Inflammatory macrophage (primary cell): ENCODE measurements around the gene FAM81B.

Source experiments
- DNase-seq, 2 donors: peaks; one replicate each; pipeline ENCODE4 v3.0.0-alpha.2; 2020 to 2022

The FAM81B gene

DNA sequence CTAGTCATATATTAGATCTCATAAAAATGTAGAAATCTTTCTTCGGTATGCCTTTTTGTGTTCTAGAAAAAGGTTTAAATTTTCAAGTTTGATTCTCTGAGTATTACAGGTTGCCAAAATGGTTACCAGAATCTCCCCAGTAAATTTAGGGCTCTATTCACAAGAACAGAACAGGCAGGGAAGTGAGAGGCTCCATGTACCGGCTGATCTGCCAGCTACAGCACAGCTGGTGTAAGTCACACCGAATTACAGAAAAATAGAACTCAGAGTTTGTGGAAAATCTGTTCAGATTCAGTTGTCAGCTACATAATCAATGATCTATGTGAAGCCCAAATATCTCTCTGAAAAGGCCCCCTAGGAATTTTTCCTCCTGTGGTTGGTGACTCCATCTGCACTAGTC, 10.5 kb downstream of the FAM81B start:
- DNase-seq, result no peak

DNA sequence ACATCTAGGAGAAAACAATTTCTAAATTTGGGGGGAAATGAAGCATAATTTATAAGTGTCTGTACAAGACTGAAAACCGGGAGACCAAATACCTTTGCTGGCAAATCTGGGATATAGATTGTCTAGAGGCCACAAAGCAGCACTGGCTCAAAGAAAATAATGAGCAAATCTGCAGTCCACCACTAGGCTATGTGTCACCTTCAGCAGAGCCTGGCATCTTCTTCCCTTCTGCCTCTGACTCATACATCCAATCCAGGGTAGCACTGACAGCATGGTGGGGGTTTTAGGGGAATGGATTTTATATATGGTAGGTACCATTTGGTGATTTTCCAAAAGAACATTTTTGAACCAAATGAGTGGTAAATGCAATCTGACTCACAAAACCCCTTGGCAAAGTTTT, 12.8 kb downstream of the FAM81B start:
- no peak for DNase-seq

DNA sequence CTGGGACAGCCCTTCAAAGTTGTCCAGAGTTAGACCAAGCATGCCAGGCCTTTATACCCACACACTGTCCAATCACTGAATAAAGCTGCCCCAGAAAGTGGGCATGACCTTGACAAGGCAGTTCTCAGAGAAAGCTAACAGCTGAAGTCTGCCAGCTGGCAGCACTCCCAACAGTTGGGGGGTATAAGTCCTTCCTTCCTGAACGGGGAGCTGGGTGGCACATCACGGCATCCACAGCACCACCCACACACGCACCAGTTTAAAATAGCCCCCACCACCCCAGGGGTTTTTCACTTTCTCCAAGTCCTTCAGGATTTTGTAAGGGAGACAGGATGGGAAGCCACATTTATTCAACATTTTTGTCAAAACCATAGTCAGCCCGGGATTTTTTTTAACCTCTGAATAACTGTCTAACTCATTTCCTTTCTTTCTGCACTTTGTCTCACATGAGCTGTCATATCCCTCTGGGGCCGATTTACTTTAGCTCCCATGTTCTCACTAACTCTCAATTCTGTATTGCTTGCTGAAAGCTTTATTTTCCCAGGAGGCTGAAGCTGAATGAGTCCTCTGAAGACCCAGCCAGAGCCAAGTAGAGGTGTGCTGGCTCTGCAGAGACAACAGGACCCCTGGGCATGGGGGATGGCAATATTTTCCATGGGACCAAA, 15.4 kb downstream of the FAM81B start:
- no peak for DNase-seq

DNA sequence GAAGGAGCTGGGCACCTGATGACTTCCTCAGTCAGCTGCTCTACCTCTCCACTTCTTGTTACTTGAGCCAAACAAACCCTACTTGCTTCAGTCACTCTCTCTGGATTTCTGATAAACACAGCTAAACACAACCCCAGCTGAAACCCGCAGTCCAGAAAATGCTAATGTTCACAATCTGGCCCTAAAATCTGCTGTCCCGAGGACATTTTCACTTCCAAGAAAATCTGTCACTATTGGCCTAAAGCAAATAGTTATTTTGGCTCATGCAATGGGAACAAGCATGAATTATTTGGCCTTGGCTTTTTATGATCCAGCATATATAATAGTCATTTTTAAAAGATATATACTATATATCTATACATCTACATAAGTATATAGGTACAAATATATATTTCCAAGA, 19.1 kb downstream of the FAM81B start:
- DNase-seq, result no peak

- DNase-seq, result no peak
These were observed 20.3 kb downstream of the FAM81B start for GRCh38 chr5:95411474-95411873.

- no peak for DNase-seq
These were observed 23.3 kb downstream of the FAM81B start for GRCh38 chr5:95414451-95414850.

- no peak for DNase-seq
These were observed 26.8 kb downstream of the FAM81B start for GRCh38 chr5:95417971-95418370.

DNA sequence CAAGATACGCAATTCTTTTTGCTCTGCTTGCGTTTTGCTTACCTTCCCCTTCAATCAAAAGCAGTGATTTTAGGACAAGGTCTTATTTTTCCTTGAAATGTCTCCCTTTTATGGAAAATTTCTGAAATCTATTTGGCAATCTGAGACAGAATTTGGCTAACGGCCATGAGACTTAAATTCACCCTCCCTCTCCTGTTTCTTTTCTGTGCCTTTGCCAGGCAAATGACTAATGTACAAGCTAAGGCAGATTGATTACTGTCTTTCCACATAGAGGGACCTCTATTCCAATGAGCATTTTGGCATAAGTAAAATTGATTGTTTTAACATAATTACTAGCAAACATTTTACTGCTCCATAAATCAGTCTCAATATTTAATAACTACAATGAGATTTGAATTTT, 31.7 kb downstream of the FAM81B start:
- no peak for DNase-seq

- no peak for DNase-seq
These were observed 32.9 kb downstream of the FAM81B start for GRCh38 chr5:95424016-95424415.

DNA sequence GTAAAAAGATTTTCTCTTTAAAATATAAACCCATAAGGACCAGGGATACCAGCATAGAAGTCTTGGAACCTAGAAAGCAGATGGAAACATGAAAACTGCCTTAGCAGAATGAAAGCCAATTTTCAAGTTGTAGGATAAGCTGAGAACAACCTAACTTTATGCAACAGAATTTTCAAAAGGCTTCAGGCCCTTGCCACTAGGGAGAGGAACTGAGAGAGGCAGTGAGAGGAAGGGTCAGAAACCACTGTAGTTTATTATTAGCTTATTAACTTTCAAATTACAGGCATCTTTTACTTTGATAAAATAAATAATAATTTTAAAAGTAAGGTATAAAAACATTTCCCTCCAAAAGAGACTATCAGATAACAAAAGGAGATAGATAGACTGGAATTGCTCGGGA, 33.4 kb downstream of the FAM81B start:
- no peak for DNase-seq

DNA sequence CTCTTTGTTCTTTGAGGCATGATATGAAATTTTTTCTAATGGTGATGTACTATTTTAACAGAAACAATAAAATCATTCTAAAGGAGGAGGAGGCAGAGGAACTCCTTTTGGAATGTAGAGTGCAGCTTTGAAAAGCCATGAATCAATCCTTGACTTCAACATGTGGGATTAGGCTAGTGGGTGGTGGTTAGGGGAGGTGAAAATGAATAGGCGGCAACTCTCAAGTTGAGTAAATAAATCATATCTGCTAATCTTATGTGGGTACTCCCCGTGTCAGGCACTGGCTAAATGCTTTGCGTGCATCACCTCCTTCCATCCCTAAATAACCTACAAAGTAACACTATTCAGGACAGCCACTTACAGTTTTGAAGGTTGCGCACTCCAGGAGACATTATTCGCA, 35.1 kb downstream of the FAM81B start:
- DNase-seq, result no peak

DNA sequence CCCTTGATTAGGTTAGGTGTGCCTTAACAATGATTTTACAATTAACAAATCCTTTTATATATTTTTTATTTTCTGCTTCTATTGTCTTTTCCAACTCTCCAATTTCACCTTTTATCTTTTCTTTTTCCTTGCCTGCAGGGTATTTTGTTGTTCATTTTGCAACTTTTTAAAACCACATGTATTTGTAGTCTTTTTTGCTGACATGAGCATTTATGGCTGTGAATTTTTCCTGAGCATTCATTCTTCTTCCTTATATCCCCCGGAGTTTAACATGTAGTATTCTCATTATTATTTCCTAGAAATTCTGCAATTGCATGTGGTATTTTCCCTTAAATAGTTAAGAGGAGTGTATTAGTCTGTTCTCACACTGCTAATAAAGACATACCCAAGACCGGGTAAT, 41.6 kb downstream of the FAM81B start:
- no peak for DNase-seq

- DNase-seq, result no peak
These were observed 48.8 kb downstream of the FAM81B start for GRCh38 chr5:95439801-95440493.

GRCh38 chr5:95440825-95441224, 49.7 kb downstream of the FAM81B start:
- DNase-seq, result no peak

DNA sequence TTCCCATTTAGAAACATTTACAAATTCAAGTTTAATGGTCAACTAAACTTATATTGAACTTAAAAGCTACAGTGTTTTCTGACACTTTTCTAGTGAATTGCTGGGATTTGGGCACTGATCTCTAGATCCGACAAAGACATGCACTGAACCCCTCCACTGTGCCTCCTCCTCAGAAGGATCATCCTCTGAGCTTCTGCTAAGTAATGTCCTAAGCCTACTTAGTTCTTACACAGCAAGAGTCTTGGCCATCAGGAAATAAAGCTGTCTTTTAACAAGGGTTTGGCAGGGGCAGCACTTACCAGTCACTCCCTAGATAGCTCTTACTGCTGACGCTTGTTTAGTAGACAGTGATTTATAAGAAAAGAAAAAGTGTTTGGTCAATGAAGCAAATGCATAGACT, 50.5 kb downstream of the FAM81B start:
- no peak for DNase-seq

- no peak for DNase-seq
These were observed 54.3 kb downstream of the FAM81B start for GRCh38 chr5:95445442-95445841.

GRCh38 chr5:95445995-95446394, 54.8 kb downstream of the FAM81B start:
- DNase-seq, result no peak

GRCh38 chr5:95446560-95447221, 55.5 kb downstream of the FAM81B start:
- no peak for DNase-seq

GRCh38 chr5:95447961-95448360, 56.8 kb downstream of the FAM81B start:
- DNase-seq, result no peak

DNA sequence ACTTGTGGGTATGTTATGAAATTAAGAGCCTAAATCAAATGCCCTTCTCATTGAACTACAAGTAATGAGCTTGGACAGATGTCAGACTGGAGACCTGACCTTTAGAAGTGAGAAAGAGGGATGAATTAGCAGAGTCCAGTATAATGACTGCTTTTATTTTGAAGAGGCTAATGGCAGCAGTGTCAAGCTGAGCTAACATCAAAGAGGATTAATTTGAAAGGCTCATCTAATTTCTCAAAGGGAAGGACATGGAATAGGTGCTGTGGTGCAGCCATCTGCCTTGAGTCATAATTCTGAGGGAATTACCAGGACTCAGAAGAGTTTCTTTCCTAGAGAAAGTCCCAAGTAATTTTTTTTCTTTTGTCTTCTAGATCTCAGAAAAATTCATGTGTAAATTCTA, 57.6 kb downstream of the FAM81B start:
- DNase-seq, result no peak

- no peak for DNase-seq
These were observed 58.3 kb downstream of the FAM81B start for GRCh38 chr5:95449460-95449859.

- no peak for DNase-seq
These were observed 63.4 kb downstream of the FAM81B start for GRCh38 chr5:95454536-95454935.

DNA sequence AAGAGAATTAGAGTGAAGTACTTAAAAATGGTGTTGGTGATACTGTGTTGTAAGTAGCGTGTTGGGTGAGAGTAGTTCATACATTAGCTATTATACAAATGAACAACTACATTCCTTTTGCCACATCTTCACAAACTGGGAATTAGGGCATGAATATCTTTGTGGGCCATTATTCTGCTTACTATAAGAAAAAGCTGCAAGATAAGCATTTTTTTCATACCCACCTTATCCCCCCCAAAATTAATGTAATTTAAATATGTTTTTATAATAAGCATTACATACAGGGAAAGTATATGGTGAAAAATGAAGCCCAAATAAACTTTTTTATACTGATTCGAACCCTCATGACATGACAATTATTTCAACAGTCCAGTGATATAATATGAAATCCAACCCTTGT, 69.5 kb downstream of the FAM81B start:
- DNase-seq, result no peak

DNA sequence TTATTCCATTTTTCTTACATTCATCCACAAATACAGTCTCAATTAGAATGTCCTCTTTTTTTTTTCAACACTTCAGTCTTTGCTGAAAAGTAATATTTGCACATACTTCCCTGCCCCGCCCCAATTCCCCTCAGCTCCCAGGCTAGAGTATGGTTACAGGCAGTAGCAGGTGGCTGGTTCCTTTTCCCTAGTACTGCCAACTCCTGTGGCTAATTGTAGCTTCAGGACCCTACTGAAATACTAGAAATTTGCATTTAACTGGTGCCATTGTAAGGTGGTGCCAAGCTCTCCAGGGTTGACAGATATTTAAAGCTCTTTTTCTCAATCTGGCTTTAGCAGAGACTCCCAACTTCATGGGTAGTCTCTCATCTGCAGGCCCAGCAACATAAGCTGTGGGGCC, 80.3 kb downstream of the FAM81B start:
- DNase-seq, result no peak
